ENCODE data around the gene FUT9. TPM values are rescaled to one million over a fixed set of nuclear protein-coding genes. Genes with fewer than 3 reads are reported as not detected.
"Not testable (repeated sequence)": the region's sequence is repeated elsewhere in the genome, so short reads cannot be mapped to it uniquely, and the experiment has no call there.

FUT9 gene
- polyA plus RNA-seq, 1 donor (not counting 4 experiments of a cell fraction or from before 2014, with no cell fraction given): not detected

- DNase-seq (ENCODE audit: low read depth, low spot score): no peak
- H2AFZ ChIP-seq (ENCODE audit: control insufficient read depth, low read length): no peak overlapping the region
- H3K4me3 ChIP-seq (ENCODE audit: control insufficient read depth in 2 of 3, extremely low read depth in 1 of 3, insufficient read depth in 2 of 3, low read depth in 1 of 3, low read length in 3 of 3): no peak overlapping the region
- no peak overlapping the region for H3K9ac ChIP-seq (ENCODE audit: control insufficient read depth, extremely low read depth, insufficient read depth, low read length)
- dilution Hi-C loops (cut with MboI; ENCODE audit: extremely low pct_ligation_motif_present, low sequenced_read_pairs): no loop called here
- H3K9me1 ChIP-seq (ENCODE audit: control insufficient read depth, extremely low read depth, insufficient read depth, low read length): no peaks in the 10 kb centered on the region
- TF ChIP-seq, protein P1, sequence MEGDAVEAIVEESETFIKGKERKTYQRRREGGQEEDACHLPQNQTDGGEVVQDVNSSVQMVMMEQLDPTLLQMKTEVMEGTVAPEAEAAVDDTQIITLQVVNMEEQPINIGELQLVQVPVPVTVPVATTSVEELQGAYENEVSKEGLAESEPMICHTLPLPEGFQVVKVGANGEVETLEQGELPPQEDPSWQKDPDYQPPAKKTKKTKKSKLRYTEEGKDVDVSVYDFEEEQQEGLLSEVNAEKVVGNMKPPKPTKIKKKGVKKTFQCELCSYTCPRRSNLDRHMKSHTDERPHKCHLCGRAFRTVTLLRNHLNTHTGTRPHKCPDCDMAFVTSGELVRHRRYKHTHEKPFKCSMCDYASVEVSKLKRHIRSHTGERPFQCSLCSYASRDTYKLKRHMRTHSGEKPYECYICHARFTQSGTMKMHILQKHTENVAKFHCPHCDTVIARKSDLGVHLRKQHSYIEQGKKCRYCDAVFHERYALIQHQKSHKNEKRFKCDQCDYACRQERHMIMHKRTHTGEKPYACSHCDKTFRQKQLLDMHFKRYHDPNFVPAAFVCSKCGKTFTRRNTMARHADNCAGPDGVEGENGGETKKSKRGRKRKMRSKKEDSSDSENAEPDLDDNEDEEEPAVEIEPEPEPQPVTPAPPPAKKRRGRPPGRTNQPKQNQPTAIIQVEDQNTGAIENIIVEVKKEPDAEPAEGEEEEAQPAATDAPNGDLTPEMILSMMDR (optimal IDR thresholded peaks at IDR 0.05 in 1 of 3, IDR thresholded peaks at IDR 0.05 in 1 of 3, conservative IDR thresholded peaks at IDR 0.05 in 1 of 3; ENCODE audit: extremely low read depth in 1 of 3, insufficient read depth in 2 of 3, low read length in 3 of 3): no peak
- no peak for TF ChIP-seq EZH2 (IDR thresholded peaks at IDR 0.05; ENCODE audit: low read length)
- H3K4me1 ChIP-seq (ENCODE audit: control insufficient read depth, extremely low read depth, insufficient read depth, low read length): no peaks in the 10 kb centered on the region
- H3K9me3 ChIP-seq (ENCODE audit: control insufficient read depth, low read depth, low read length): no peaks in the 10 kb centered on the region
- FAIRE-seq: no peak
- H3K4me2 ChIP-seq (ENCODE audit: control insufficient read depth, extremely low read depth, insufficient read depth, low read depth, low read length): no peak overlapping the region
- no peaks in the 10 kb centered on the region for H3K27me3 ChIP-seq (ENCODE audit: control insufficient read depth, extremely low read depth, insufficient read depth, low read length)
- no peaks in the 10 kb centered on the region for H4K20me1 ChIP-seq (ENCODE audit: control insufficient read depth, extremely low read depth, insufficient read depth, low read length)
- no peak overlapping the region for H3K27ac ChIP-seq (ENCODE audit: control insufficient read depth, insufficient read depth, low read length)
- no peaks in the 10 kb centered on the region for H3K79me2 ChIP-seq (ENCODE audit: control insufficient read depth, insufficient read depth, low read length)
- no peaks in the 10 kb centered on the region for H3K36me3 ChIP-seq (ENCODE audit: control insufficient read depth in 2 of 2, extremely low read depth in 1 of 2, insufficient read depth in 2 of 2, low read length in 2 of 2)
Measured at GRCh38 chr6:96249755-96250154, 234.0 kb downstream of the FUT9 start.

DNA sequence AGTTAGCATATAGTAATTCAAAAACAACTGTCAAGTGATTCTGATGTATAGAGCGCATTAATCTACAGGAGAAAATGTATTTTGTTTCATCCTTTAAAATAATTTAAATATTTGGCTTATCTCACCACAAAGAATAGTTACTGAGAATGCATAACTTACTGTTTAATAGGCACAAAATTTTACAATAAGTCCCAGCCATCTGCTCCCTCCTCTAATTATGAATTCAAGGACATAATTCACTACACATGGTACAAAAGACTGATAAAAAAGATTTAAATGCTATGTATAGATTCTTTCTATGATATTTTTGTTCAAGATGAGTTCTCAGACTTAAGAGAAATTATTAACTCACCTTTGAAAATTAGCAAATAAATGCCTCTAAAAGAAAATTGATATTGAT is 242.0 kb downstream of the FUT9 start:
- TF ChIP-seq, protein P1 (optimal IDR thresholded peaks at IDR 0.05 in 1 of 3, IDR thresholded peaks at IDR 0.05 in 1 of 3, conservative IDR thresholded peaks at IDR 0.05 in 1 of 3; ENCODE audit: extremely low read depth in 1 of 3, insufficient read depth in 2 of 3, low read length in 3 of 3): no peak
- TF ChIP-seq EZH2 (IDR thresholded peaks at IDR 0.05; ENCODE audit: low read length): no peak
- peaks cover 4% of the 10 kb centered on the region for H3K9me3 ChIP-seq (ENCODE audit: control insufficient read depth, low read depth, low read length)
- no peaks in the 10 kb centered on the region for H3K27me3 ChIP-seq (ENCODE audit: control insufficient read depth, extremely low read depth, insufficient read depth, low read length)

GRCh38 chr6:96260787-96261430 is 245.1 kb downstream of the FUT9 start:
- H3K27ac ChIP-seq (ENCODE audit: control insufficient read depth, insufficient read depth, low read length); H3K9me3 ChIP-seq (ENCODE audit: control insufficient read depth, low read depth, low read length); H2AFZ ChIP-seq (ENCODE audit: control insufficient read depth, low read length); FAIRE-seq; dilution Hi-C loops (cut with MboI; ENCODE audit: extremely low pct_ligation_motif_present, low sequenced_read_pairs); DNase-seq (ENCODE audit: low read depth, low spot score); H3K27me3 ChIP-seq (ENCODE audit: control insufficient read depth, extremely low read depth, insufficient read depth, low read length); H3K4me3 ChIP-seq (ENCODE audit: control insufficient read depth in 2 of 3, extremely low read depth in 1 of 3, insufficient read depth in 2 of 3, low read depth in 1 of 3, low read length in 3 of 3); H3K9me1 ChIP-seq (ENCODE audit: control insufficient read depth, extremely low read depth, insufficient read depth, low read length); H3K9ac ChIP-seq (ENCODE audit: control insufficient read depth, extremely low read depth, insufficient read depth, low read length); H3K4me1 ChIP-seq (ENCODE audit: control insufficient read depth, extremely low read depth, insufficient read depth, low read length); H3K79me2 ChIP-seq (ENCODE audit: control insufficient read depth, insufficient read depth, low read length); H3K36me3 ChIP-seq (ENCODE audit: control insufficient read depth in 2 of 2, extremely low read depth in 1 of 2, insufficient read depth in 2 of 2, low read length in 2 of 2); H3K4me2 ChIP-seq (ENCODE audit: control insufficient read depth, extremely low read depth, insufficient read depth, low read depth, low read length); H4K20me1 ChIP-seq (ENCODE audit: control insufficient read depth, extremely low read depth, insufficient read depth, low read length): not testable (repeated sequence)

More for the DNA sequence above, 242.0 kb downstream of the FUT9 start:
- no peak overlapping the region for H3K4me3 ChIP-seq (ENCODE audit: control insufficient read depth in 2 of 3, extremely low read depth in 1 of 3, insufficient read depth in 2 of 3, low read depth in 1 of 3, low read length in 3 of 3)
- no peak for FAIRE-seq
- dilution Hi-C loops (cut with MboI; ENCODE audit: extremely low pct_ligation_motif_present, low sequenced_read_pairs): no loop called here
- no peak for DNase-seq (ENCODE audit: low read depth, low spot score)
- H3K9me1 ChIP-seq (ENCODE audit: control insufficient read depth, extremely low read depth, insufficient read depth, low read length): no peaks in the 10 kb centered on the region
- no peak overlapping the region for H3K27ac ChIP-seq (ENCODE audit: control insufficient read depth, insufficient read depth, low read length)
- H3K79me2 ChIP-seq (ENCODE audit: control insufficient read depth, insufficient read depth, low read length): no peaks in the 10 kb centered on the region
- H3K36me3 ChIP-seq (ENCODE audit: control insufficient read depth in 2 of 2, extremely low read depth in 1 of 2, insufficient read depth in 2 of 2, low read length in 2 of 2): no peaks in the 10 kb centered on the region
- no peak overlapping the region for H2AFZ ChIP-seq (ENCODE audit: control insufficient read depth, low read length)
- H3K4me2 ChIP-seq (ENCODE audit: control insufficient read depth, extremely low read depth, insufficient read depth, low read depth, low read length): no peak overlapping the region
- H3K4me1 ChIP-seq (ENCODE audit: control insufficient read depth, extremely low read depth, insufficient read depth, low read length): no peaks in the 10 kb centered on the region
- no peak overlapping the region for H3K9ac ChIP-seq (ENCODE audit: control insufficient read depth, extremely low read depth, insufficient read depth, low read length)
- no peaks in the 10 kb centered on the region for H4K20me1 ChIP-seq (ENCODE audit: control insufficient read depth, extremely low read depth, insufficient read depth, low read length)

Measured in keratinocyte (primary cell).